ENCODE data around the gene SLC44A5. TPM values are rescaled to one million over a fixed set of nuclear protein-coding genes. Genes with fewer than 3 reads are reported as not detected.
"Not testable (repeated sequence)": the region's sequence is repeated elsewhere in the genome, so short reads cannot be mapped to it uniquely, and the experiment has no call there.

SLC44A5 gene
- total and polyA plus RNA-seq, 7 donors: 0.01 to 7.5 (median 0.49) TPM

GRCh38 chr1:75273110-75273509 is 337.8 kb downstream of the SLC44A5 start:
- DNase-seq: no peak
- Histone ChIP-seq H3K27ac (no peak overlapping the region), H3K4me1 (no peaks in the 10 kb centered on the region), H3K4me3 (no peak overlapping the region), H3K9me3 (no peaks in the 10 kb centered on the region), H3K36me3 (ENCODE audit: insufficient read depth in 1 of 2, low read depth in 1 of 2) (no peaks in the 10 kb centered on the region), H3K27me3 (ENCODE audit: insufficient read depth in 3 of 3, low read length in 2 of 3) (no peaks in the 10 kb centered on the region)
- TF ChIP-seq, protein P1, sequence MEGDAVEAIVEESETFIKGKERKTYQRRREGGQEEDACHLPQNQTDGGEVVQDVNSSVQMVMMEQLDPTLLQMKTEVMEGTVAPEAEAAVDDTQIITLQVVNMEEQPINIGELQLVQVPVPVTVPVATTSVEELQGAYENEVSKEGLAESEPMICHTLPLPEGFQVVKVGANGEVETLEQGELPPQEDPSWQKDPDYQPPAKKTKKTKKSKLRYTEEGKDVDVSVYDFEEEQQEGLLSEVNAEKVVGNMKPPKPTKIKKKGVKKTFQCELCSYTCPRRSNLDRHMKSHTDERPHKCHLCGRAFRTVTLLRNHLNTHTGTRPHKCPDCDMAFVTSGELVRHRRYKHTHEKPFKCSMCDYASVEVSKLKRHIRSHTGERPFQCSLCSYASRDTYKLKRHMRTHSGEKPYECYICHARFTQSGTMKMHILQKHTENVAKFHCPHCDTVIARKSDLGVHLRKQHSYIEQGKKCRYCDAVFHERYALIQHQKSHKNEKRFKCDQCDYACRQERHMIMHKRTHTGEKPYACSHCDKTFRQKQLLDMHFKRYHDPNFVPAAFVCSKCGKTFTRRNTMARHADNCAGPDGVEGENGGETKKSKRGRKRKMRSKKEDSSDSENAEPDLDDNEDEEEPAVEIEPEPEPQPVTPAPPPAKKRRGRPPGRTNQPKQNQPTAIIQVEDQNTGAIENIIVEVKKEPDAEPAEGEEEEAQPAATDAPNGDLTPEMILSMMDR (IDR thresholded peaks at IDR 0.05): no peak
- WGBS, 3 donors: 80 to 84% (median 81%) methylated on average over 2 of the region's 2 CpGs
- intact Hi-C loops (cut with DNase I): loop anchor here in 1 of 2 donors (10.0 kb wide), 1 partner anchor 102 kb away; no protein-coding TSS in a partner anchor
- no peak for ATAC-seq

DNA sequence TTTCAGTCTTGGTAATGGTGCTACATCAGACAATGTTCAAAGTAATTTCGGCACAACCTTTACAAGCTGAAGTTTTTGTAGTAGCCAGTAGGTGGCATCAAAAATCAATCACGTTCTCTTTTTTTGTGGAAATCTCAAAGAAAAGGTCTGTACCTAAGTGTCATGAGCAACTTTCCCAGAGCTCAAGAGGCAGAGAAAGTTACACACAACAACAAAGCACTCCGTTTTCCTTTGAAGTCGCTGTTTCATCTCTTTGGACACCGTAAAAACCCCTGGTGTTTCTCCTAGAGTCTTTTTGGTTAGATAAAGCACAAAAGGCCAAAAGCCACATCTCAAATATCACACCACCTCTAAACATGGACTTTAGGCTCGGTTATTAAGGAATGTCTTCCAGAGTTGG is 345.1 kb downstream of the SLC44A5 start:
- 4 to 8% (median 6%) methylated on average over 6 of the region's 6 CpGs for WGBS, 3 donors

GRCh38 chr1:75264112-75264511 is 346.8 kb downstream of the SLC44A5 start:
- Histone ChIP-seq H3K4me3 (no peak overlapping the region), H3K9me3 (no peaks in the 10 kb centered on the region), H3K4me1 (no peaks in the 10 kb centered on the region), H3K36me3 (ENCODE audit: insufficient read depth in 1 of 2, low read depth in 1 of 2) (no peaks in the 10 kb centered on the region), H3K27ac (no peak overlapping the region), H3K27me3 (ENCODE audit: insufficient read depth in 3 of 3, low read length in 2 of 3) (no peaks in the 10 kb centered on the region)
- DNase-seq: no peak
- no peak for ATAC-seq
- WGBS, 3 donors: 19 to 50% (median 33%) methylated on average over 1 of the region's 1 CpG
- TF ChIP-seq, protein P1 (IDR thresholded peaks at IDR 0.05): no peak
- intact Hi-C loops (cut with DNase I): loop anchor here (10.0 kb wide), 2 partner anchors 111 to 371 kb away; no protein-coding TSS in a partner anchor

More for the DNA sequence above, 345.1 kb downstream of the SLC44A5 start:
- no peaks in the 10 kb centered on the region for H3K36me3 ChIP-seq (ENCODE audit: insufficient read depth in 1 of 2, low read depth in 1 of 2)
- no peaks in the 10 kb centered on the region for H3K27me3 ChIP-seq (ENCODE audit: insufficient read depth in 3 of 3, low read length in 2 of 3)
- no peak overlapping the region for H3K27ac ChIP-seq
- H3K4me1 ChIP-seq: no peaks in the 10 kb centered on the region
- H3K4me3 ChIP-seq: no peak overlapping the region
- H3K9me3 ChIP-seq: no peaks in the 10 kb centered on the region
- TF ChIP-seq, protein P1 (IDR thresholded peaks at IDR 0.05): peak; percentile 63
- intact Hi-C loops (cut with DNase I): loop anchor here (5.0 to 10.0 kb wide), 3 partner anchors 109 to 369 kb away; no protein-coding TSS in a partner anchor
- DNase-seq: no peak
- ATAC-seq: peak in 2 of 4 donors; percentile 44 to 63

- not testable (repeated sequence) for H3K36me3 ChIP-seq (ENCODE audit: insufficient read depth in 1 of 2, low read depth in 1 of 2); H3K27ac ChIP-seq; H3K27me3 ChIP-seq (ENCODE audit: insufficient read depth in 3 of 3, low read length in 2 of 3); ATAC-seq; H3K4me1 ChIP-seq; H3K9me3 ChIP-seq; DNase-seq; H3K4me3 ChIP-seq
- intact Hi-C loops (cut with DNase I): loop anchor here (10.0 kb wide), 2 partner anchors 111 to 371 kb away; no protein-coding TSS in a partner anchor
- WGBS, 3 donors: 87 to 96% (median 88%) methylated on average over 2 of the region's 2 CpGs
Measured at GRCh38 chr1:75263616-75264015, 347.3 kb downstream of the SLC44A5 start.

DNA sequence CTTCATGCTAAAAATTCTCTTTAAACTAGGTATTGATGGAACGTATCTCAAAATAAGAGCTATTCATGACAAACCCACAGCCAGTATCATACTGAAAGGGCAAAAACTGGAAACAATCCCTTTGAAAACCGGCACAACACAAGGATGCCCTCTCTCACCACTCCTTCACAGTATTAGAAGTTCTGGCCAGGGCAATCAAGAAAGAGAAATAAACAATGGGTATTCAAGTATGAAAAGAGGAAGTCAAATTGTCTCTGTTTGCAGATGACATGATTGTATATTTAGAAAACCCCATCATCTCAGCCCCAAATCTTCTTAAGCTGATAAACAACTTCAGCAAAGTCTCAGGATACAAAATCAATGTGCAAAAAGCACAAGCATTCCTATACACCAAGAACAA is 349.0 kb downstream of the SLC44A5 start:
- ATAC-seq; H3K4me3 ChIP-seq; H3K9me3 ChIP-seq; H3K4me1 ChIP-seq; H3K36me3 ChIP-seq (ENCODE audit: insufficient read depth in 1 of 2, low read depth in 1 of 2); H3K27ac ChIP-seq; H3K27me3 ChIP-seq (ENCODE audit: insufficient read depth in 3 of 3, low read length in 2 of 3); DNase-seq: not testable (repeated sequence)
- intact Hi-C loops (cut with DNase I): loop anchor here (10.0 kb wide), 2 partner anchors 113 to 373 kb away; no protein-coding TSS in a partner anchor
- 76 to 78% (median 77%) methylated on average over 2 of the region's 2 CpGs for WGBS, 3 donors

DNA sequence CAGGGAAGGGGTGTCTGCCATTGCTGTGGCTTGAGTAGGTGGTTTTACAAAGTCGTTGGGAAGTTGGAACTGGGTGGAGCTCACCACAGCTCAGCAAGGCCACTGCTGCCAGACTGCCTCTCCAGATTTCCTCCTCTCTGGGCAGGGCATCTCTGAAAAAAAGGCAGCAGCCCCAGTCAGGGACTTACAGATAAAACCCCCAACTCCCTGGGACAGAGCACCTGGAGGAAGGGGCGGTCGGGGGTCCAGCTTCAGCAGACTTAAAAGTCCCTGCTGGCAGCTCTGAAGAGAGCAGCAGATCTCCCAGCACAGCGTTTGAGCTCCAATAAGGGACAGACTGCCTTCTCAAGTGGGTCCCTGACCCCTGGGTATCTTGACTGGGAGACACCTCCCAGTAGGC is 352.6 kb downstream of the SLC44A5 start:
- Histone ChIP-seq H3K27me3 (ENCODE audit: insufficient read depth in 3 of 3, low read length in 2 of 3) (no peaks in the 10 kb centered on the region), H3K27ac (no peak overlapping the region), H3K9me3 (no peaks in the 10 kb centered on the region), H3K4me1 (no peaks in the 10 kb centered on the region), H3K36me3 (ENCODE audit: insufficient read depth in 1 of 2, low read depth in 1 of 2) (no peaks in the 10 kb centered on the region), H3K4me3 (no peak overlapping the region)
- DNase-seq (no peak), ATAC-seq (no peak)
- TF ChIP-seq, protein P1 (IDR thresholded peaks at IDR 0.05): no peak
- 80 to 88% (median 83%) methylated on average over 4 of the region's 4 CpGs for WGBS, 3 donors
- intact Hi-C loops (cut with DNase I): no loop called here
